Islet of Langerhans (tissue), 1 donor: ENCODE data around the gene VDAC2.
A peak's percentile ranks its signal among the peaks of the same experiment; 100 is the strongest.

Experiments
- FAIRE-seq: peaks from one replicate; lab custom pipeline; 2011; peaks lifted over from hg19 to GRCh38; lab: Jason Lieb, UNC

VDAC2 gene

DNA sequence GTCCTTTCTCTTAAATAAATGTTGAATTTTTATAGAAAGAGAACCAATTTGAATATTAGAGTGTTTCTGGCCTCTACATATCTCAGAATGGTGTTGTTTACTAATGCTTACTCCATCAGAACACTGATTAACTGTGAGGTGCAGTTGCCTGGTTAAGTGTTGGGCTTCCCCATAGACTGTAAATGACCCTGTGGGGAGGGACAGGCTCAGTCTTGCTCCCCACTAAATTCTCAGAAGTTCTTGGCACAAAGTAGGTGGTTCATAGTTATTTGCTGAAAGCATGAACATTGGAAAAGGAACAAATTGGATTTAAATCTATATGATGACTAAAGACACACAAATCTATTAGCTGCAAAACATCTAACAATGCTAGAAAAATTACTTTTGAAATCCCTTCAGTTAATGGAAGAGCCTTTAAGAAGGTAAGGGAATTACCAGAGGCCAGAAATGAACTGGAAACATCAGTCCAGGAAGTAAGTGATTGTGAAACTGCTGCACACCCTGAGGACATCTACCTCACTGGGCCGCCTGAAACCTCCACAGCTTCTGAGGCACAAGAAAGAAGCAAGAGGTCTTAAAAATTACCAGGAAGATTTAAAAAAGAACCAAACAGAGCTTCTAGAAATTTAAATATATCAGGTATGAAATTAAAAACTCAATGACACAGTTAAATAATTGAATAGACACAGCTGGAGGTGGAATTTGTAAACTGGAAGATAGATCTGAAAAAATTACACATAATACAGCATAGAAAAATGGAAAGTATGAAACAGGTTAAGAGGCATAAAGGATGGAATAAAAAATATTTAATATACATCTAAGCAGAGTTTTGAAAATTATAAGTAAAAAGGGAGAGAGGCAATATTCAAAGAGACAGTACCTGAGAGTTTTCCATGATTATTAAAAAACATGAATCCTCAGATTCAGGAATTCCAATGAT lies 43.0 kb downstream of the VDAC2 start:
- no peak for FAIRE-seq

DNA sequence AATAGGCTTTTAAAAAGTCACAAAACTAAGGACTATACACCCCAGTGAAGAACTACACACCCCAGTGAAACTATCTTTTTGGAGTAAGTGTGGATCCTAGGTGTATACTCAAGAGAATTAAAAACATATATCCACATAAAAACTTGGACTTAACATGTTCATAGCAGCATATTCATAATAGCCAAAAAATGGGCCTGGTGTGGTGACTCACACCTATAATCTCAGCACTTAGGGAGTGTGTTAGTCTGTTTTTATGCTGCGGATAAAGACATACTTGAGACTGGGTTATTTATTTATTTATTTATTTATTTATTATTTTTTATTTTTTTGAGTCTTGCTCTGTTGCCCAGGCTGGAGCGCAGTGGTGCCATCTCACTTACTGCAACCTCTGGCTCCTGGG lies 44.1 kb downstream of the VDAC2 start:
- no peak for FAIRE-seq

DNA sequence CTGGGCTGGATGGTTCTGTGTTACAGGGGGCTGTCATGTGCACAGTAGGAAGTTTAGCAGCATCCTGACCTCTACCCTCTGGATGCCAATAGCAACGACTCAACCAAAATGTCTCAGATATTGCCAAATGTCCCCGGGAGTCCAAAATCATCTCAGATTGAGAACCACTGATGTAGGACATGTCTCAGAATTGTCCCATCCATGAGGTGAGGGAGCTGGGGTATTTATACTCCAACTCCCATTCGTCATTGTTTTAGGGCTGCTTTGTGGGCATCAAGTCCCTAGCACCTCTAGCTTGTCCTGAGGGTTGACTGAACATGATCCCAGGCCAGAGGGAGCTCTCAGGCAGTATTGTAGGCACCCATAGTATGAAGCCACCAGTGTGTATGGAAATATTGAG lies 50.4 kb downstream of the VDAC2 start:
- FAIRE-seq: no peak

DNA sequence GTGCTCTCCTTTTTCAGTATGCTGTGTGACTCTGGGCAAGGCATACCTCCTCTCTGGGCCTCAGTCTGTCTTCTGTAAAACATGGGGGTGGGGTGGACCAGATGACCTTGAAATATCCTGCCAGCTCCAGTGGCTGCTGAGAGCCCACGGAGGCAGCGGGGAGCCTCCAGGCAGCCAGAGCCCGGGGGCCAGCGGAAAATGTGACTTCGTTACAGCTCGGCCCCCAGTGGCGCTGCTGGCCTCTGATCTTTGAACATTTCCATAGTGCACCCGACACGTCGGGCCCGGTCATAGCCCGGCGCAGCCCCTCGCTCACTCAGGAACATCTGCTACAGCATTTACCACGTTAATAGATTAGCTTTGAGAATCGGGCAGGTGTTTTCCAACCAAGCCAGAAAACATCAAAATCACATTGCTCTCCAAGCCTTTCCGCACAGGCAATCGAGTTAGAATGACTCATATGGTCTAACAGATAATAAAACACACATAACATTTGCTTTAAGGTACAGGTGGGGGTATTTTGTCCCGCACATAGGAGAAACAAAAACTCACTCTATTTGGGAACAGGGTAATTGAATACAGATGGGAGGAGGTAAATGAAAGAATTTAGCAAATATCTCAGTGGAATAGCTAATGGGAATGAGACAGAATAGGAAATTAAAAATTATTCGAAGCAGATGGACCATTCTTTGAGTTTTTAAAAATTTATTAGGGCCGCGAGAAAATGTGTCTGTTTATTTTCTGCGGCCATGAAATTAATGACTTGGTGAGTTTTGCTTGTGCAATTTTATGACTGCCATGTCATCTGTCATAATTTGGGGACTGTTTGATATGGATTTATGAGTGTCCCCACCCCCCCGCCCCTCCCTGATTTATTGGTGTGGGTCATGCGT lies 51.5 kb downstream of the VDAC2 start:
- FAIRE-seq: peak; percentile 97

DNA sequence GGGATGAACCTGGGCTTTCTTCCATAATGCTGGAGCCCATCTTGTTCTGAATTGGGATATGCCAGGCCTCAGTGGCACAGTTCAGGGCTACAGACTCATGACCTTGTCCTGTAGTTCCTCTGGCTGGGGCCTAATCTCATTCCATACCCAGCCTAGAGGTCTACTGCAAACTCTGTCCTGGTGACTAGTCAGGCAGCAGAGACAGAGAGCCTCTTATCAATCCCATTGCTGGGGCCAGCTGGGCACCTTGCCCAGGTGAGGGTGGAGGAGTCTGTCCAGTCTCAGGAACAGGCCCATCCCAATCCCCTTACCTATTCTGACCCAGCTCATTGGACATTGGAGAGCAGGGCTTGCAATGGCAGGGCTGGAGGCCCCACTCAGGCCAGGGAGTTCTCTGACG lies 53.2 kb downstream of the VDAC2 start:
- no peak for FAIRE-seq

DNA sequence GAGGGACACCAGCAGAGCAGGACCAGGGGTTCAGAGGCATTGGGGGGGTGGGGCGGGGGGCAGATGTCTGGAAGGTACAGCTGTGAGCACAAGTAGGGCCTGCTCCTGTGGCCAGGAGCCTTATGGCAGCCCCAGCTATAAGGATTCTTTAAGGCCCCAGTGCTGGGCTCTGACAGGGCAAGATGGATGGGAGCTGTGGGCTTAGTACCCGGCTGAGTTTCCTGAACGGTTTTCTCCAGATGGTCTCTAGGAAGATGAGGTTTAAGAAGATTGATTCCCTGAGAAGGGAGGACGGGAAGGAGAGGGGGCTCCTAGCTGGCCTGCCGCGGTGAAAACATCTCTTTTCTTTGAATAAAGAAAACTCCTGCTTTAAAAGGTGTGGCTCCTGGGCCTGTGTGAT lies 55.3 kb downstream of the VDAC2 start:
- FAIRE-seq: no peak

DNA sequence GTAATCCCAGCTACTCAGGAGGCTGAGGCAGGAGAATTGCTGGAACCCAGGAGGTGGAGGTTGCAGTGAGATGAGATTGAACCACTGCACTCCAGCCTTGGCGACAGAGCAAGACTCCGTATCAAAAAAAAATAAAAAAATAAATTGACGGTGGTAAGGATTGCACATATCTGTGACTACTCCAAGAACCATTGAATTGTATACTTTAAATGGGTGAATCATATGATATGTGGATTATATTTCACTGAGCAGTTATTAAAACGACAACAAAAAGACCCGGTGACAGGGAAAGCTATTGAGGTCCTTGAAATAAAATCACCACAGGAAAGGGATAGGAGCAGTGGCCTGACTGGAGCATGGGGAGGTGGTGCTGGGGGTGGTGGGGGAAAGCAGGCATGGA lies 56.3 kb downstream of the VDAC2 start:
- FAIRE-seq: no peak

DNA sequence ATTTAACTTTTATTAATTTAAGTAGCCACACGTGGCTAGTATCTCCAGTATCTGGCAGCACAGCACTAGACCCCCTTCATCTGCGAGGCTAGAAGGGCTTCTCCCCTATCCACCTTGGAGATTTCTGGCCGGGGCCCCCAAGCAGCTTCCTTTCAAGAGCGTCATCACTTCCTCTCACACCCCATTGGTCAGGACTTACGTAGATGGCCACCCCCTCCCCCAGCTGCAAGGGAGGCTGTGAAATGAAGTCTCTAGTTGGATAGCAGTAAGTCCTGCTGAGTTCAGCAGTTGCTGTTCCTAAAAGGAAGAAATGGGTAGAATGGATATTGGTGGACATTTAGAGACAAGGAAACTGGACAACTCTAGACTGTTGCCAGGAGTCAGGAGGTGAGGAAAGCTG lies 59.0 kb downstream of the VDAC2 start:
- no peak for FAIRE-seq

DNA sequence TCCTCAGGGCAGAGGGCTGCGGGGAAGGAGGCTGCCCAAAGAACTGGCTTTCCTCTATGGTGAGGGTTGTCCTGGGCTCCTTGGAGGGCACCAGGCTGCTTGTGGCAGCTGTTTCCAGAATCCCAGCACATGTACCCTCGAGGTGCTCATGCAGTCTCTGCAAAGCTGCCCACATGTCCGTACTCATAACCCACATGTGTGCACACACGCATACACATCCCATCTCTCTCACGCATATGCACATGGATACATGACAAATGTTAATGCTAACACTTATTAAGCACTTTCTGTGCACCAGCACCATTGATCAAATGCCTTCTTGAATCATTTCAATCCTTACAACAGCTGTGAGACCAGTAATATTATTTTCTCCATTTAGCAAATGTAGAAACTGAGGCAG lies 61.5 kb downstream of the VDAC2 start:
- no peak for FAIRE-seq

DNA sequence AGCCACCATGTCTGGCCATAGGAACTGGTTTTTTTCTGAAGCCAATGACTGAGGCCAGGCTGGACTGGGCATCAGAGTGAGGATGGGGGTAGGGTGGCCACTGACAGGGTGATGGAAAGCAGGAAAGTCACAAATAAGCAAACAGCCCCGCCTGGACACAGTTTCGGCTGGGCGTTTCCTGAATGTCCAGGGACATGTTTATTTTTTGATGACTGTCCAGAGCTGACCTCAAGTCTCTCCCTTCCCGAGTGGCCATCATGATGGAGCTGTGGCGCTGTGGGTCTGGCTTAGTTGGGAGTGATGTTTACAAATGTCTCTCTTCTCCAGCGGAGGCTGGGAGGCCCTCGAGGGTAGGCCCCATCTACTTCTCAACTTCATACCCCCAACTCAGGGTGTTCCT lies 62.3 kb downstream of the VDAC2 start:
- FAIRE-seq: no peak

DNA sequence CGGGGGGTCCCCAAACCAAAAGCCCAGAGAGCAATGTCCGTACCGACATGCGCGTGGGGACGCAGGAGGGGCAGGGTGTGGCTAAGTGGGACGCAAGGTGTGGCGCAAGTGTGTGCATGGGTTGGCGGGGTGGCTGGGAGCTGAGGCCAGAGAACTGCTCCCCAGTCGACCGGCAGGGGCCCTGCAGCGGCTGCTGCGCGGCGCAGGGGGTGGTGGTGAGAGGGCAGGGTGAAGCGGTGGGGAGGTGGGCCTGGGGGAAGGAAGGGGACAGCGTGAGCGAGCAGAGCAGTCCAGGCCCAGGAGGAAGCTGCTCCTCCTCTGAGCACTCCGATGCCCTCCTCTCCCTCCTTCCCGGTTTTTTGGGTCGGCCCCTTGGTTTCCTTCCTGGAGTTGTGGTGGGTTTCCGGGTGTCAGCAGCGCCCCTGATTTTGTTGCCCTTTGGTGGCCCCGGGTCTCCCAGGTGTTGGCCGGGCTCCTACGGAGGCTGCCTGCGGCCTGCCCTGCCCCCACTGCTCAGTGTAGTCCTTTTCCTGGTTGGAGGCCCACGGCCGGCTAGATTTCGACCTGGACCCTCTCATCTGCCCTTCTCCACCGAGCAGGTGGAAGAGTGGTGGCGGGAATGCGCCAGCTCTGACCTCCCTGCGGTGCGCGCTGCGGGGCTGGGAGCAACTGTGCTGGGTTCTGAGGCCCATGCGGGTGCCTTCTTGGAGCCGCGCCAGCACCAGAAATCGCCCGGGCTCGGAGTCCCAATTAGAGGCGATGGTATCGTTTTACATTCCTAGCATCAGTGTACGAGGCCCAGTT lies 65.7 kb downstream of the VDAC2 start:
- no peak for FAIRE-seq

DNA sequence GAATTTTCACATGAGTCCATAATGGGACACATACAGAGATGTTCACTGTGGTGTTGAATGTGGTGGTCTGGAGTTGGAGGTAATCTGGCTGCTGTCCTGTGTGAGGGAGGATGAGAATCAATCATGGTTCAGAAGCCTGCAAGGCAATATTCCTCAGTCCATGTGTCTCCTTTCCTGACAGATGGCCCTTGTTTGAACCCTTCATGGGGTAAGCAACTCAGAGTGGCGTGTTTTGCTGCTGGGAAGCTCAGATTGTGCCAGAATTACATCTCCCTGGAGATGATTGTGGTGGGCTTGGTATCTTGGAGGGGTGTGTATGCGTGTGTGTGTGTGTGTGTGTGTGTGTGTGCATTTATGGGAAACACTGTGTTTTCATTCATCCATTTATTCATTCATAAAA lies 69.6 kb downstream of the VDAC2 start:
- no peak for FAIRE-seq
